GM12865 (cell line): ENCODE results near the gene DCTN4.

Source experiments
- DNase-seq: peaks from one replicate; pipeline ENCODE4 v3.0.0; 2010; ENCODE audit warnings: low read depth
- H3K4me3 ChIP-seq: 2 replicates; pipeline ENCODE4 v1.5.1; 2011; ENCODE audit warnings: mild to moderate bottlenecking, low read depth, low read length, control low read depth
- TF ChIP-seq, protein P1 (sequence below): IDR thresholded peaks from 2 replicates; pipeline ENCODE4 v1.5.1; 2011; ENCODE audit warnings: low read length, control low read depth, low read depth, inconsistent platforms; ENCODE audit not compliant: insufficient read depth; ENCODE audit errors: missing control alignments

The DCTN4 gene

DNA sequence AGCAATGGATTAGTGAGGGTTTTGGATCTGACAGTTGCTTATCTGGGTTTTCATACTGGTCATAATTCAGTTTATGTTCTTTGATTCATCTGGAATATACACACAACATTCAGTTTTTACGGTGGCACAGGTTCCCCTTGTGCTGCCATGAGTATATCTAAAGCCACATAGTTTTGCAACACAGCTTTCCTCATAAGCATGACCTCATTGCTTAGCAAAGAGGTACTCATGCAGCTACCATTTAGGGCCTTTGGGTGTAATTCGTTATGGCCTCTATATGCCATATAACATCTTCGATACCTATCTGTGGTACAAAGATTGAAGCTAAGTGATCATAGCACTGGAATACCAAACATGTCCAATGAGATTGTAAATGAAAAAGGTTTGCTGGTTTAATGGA is 55.1 kb downstream of the DCTN4 start:
- TF ChIP-seq, protein P1, sequence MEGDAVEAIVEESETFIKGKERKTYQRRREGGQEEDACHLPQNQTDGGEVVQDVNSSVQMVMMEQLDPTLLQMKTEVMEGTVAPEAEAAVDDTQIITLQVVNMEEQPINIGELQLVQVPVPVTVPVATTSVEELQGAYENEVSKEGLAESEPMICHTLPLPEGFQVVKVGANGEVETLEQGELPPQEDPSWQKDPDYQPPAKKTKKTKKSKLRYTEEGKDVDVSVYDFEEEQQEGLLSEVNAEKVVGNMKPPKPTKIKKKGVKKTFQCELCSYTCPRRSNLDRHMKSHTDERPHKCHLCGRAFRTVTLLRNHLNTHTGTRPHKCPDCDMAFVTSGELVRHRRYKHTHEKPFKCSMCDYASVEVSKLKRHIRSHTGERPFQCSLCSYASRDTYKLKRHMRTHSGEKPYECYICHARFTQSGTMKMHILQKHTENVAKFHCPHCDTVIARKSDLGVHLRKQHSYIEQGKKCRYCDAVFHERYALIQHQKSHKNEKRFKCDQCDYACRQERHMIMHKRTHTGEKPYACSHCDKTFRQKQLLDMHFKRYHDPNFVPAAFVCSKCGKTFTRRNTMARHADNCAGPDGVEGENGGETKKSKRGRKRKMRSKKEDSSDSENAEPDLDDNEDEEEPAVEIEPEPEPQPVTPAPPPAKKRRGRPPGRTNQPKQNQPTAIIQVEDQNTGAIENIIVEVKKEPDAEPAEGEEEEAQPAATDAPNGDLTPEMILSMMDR, result no peak
- DNase-seq, result no peak
- no peak overlapping the region for H3K4me3 ChIP-seq

DNA sequence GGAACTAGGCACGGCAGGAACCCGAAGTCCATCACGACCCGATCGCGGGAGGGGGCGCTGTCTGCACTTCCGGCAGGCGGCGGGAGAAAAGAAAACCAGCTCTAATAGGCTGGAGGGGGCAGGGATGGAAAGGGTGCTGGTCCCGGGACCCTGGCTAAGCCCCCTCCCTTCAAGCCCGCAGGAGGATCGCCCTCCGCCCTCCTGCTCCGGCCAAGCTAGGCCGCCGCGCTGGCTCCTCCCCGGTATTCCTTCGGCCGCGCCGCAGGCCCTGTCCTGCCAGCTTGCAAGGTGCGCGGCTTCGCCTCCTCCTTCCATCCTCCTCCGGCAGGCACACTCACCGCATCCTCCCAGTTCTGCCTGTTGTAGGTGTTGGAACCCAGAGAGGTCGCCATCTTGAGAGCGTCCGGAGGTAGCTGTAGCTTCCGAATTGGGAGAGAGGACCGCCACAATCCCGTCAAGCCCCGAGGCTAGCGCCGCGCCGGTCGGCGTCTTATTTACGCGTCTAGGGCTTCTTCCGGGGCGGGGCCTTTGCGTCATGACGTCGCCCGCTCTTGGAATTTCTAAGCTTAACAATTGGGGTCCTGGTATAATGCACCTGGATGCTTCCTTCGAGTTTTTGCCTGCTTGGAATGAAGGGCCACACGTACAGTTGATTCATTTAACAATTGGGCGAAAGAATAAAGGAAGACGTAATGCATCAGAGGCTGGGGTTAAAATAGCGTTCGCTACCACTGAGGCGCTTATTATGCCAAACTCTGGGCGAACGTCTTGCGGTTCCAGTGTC is 58.0 kb downstream of the DCTN4 start, which contains the start of gene RBM22:
Gene RBM22 (minus strand): TSS at position 469 of the 784 bp plus-strand sequence. CDS start 77 bp downstream, at position 392.
- peak; percentile 92 for DNase-seq
- peak within 1 kb of the TSS; percentile 93 for H3K4me3 ChIP-seq
- TF ChIP-seq, protein P1, result peak; percentile 70

DNA sequence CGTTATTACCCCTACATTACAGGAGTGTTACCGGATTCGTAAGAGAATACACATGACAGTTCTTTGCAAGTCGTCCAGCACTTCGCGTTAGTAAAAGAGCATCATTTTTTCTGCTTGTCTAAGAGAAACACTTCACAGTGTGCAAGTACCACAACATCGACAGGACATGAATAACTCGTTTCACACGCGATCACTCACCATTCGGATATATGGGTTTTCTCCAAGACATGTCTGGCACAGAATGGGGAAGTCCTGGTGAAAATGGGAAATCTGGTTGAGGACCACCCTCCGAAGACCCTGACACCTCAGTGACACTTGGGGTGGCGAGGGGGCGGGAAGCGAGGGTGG is 58.6 kb downstream of the DCTN4 start:
- DNase-seq, result no peak

DNA sequence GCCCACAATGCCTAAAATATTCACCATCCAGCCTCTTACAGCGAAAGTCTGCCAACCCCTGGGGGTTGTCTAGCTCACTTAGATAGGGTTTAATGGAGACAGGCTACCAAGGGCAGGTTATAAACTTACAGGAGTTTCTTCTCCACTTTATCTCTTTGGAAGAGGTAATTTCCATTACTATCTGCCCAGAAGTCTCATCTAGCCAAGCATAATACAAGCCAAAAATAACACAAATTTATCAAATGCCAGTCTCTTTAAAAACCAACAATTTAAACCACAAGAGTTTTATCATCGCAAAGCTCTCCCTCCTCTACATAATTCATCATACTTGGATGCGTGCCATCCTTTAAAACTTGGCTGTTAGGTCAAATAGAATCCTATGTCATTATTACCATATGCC is 64.2 kb downstream of the DCTN4 start:
- TF ChIP-seq, protein P1, result no peak
- DNase-seq, result no peak

More for the DNA sequence above, 58.6 kb downstream of the DCTN4 start:
- TF ChIP-seq, protein P1, result no peak
- H3K4me3 ChIP-seq, result peak overlapping the region; percentile 93

DNA sequence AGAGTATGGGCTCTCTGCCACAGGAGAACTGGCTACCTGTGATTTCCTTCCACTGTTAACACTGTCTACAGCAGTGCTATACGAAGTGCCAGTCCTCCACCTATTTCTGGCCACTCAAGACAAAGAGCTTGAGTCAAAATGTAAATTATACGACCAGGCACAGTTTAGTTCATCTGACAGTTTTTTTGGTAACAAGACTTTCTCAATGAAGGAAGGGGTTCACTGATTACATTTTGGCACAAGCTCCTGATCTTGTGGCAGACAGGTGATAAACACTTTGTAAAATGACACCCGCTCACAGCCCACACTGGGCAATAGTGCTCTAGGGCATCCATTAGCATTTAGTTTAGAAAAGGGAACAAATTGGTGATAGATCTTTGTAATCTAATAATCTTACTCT is 66.5 kb downstream of the DCTN4 start:
- TF ChIP-seq, protein P1, result no peak
- DNase-seq, result no peak
- no peak overlapping the region for H3K4me3 ChIP-seq

More for the DNA sequence above, 64.2 kb downstream of the DCTN4 start:
- H3K4me3 ChIP-seq, result no peak overlapping the region

DNA sequence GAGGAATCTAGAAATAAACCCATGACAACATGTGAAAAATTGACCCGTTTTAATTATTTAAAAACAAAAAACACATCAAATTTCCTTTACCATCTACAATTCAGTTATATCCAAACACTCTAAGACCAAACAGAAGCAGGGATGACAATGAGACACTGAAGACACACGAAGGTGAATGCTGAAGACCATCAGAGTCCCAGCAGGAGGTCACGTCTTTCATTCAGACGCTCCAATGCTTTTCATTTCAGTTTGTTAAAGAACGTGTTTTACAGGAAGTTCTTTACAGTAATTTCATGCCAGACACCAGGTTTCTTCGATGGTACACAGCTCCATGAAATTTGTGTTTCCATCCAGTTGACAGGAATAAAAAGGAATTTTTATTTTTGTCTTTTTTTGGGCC is 68.1 kb downstream of the DCTN4 start:
- no peak for DNase-seq
- H3K4me3 ChIP-seq, result no peak overlapping the region
- TF ChIP-seq, protein P1, result no peak

DNA sequence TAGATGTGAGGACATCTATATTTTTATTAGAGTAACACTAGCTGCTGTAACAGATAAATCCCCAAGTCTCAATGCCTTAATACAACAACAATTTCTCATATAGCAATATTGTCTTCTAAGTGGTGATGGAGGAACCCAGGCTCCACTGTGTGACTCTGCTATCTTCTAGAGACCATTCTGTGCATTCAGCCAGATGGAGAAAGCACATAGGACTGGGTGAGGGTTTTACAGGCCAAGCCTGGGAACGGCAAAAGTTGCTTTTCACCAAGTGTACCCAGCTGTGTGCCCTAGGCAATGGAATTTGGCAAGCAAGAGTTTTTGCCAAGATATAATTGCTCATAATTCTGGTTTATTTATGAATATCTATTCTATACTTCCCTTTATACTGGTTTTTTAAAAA is 69.7 kb downstream of the DCTN4 start:
- TF ChIP-seq, protein P1, result no peak
- DNase-seq, result no peak
- H3K4me3 ChIP-seq, result no peak overlapping the region
